NCI-H82 treated with DMSO at 0.1 percent for 48 hours (cell line): ENCODE data around the gene FNBP1L.

ENCODE experiments used
- DNase-seq: peaks from one replicate; lab custom pipeline; 2025; ENCODE audit not compliant: unreplicated experiment; lab: John Stamatoyannopoulos, UW

FNBP1L gene

GRCh38 chr1:93567255-93567918 lies 119.5 kb downstream of the FNBP1L start:
- no peak for DNase-seq

- DNase-seq = no peak
Measured at GRCh38 chr1:93569489-93569888, 121.6 kb downstream of the FNBP1L start.

- DNase-seq = no peak
Measured at GRCh38 chr1:93571623-93572310, 123.8 kb downstream of the FNBP1L start.

- no peak for DNase-seq
Measured at GRCh38 chr1:93573940-93574469, 126.1 kb downstream of the FNBP1L start.

GRCh38 chr1:93574511-93574910 lies 126.6 kb downstream of the FNBP1L start:
- DNase-seq = no peak

GRCh38 chr1:93574991-93575390 lies 127.1 kb downstream of the FNBP1L start:
- no peak for DNase-seq

- DNase-seq = no peak
Measured at GRCh38 chr1:93575621-93576284, 127.8 kb downstream of the FNBP1L start.

- no peak for DNase-seq
Measured at GRCh38 chr1:93576346-93576745, 128.4 kb downstream of the FNBP1L start.

GRCh38 chr1:93576746-93577145 lies 128.8 kb downstream of the FNBP1L start:
- DNase-seq = no peak

- no peak for DNase-seq
Measured at GRCh38 chr1:93577536-93578432, 129.9 kb downstream of the FNBP1L start.

GRCh38 chr1:93578433-93578830 lies 130.5 kb downstream of the FNBP1L start:
- no peak for DNase-seq

- DNase-seq = no peak
Measured at GRCh38 chr1:93578911-93579825, 131.2 kb downstream of the FNBP1L start.

GRCh38 chr1:93579891-93580290 lies 132.0 kb downstream of the FNBP1L start:
- no peak for DNase-seq

- no peak for DNase-seq
Measured at GRCh38 chr1:93581917-93582850, 134.3 kb downstream of the FNBP1L start.

GRCh38 chr1:93584261-93585003 lies 136.5 kb downstream of the FNBP1L start:
- no peak for DNase-seq

- no peak for DNase-seq
Measured at GRCh38 chr1:93585059-93585966, 137.4 kb downstream of the FNBP1L start.

- no peak for DNase-seq
Measured at GRCh38 chr1:93587354-93587753, 139.4 kb downstream of the FNBP1L start.
